Osteoblast (primary cell): ENCODE data around the gene HSCB. TPM values are rescaled to one million over a fixed set of nuclear protein-coding genes. Genes with fewer than 3 reads are reported as not detected.

ENCODE experiments used
- DNase-seq: peaks from one replicate; pipeline ENCODE4 v3.0.0; 2011; ENCODE audit warnings: low spot score, mixed read lengths; ENCODE audit not compliant: insufficient read length; ENCODE audit errors: missing footprints
- H2AFZ ChIP-seq: 2 replicates; pipeline ENCODE4 v1.6.0; 2011; ENCODE audit warnings: mild to moderate bottlenecking, low read length
- H3K27ac ChIP-seq: 2 replicates; pipeline ENCODE4 v1.5.1; 2011; ENCODE audit warnings: mild to moderate bottlenecking, low read depth, low read length, moderate library complexity
- H3K27me3 ChIP-seq: 2 replicates; pipeline ENCODE4 v1.6.0; 2012; ENCODE audit warnings: mild to moderate bottlenecking, control low read depth, inconsistent platforms, low read length, moderate library complexity; ENCODE audit not compliant: insufficient read depth
- H3K36me3 ChIP-seq: 2 replicates; pipeline ENCODE4 v1.5.1; 2011; ENCODE audit warnings: mild to moderate bottlenecking, low read length, control low read depth, moderate library complexity; ENCODE audit not compliant: insufficient read depth
- H3K4me1 ChIP-seq: 2 replicates; pipeline ENCODE4 v1.5.1; 2011; ENCODE audit warnings: mild to moderate bottlenecking, low read length, control low read depth, moderate library complexity; ENCODE audit not compliant: insufficient read depth
- H3K4me2 ChIP-seq: 2 replicates; pipeline ENCODE4 v1.6.0; 2011; ENCODE audit warnings: mild to moderate bottlenecking, low read length; ENCODE audit not compliant: insufficient read depth
- H3K4me3 ChIP-seq: fragments of 200-600 bp; sonication (generic); 3 replicates; pipeline ENCODE4 v1.5.1; 2012; ENCODE audit warnings: mild to moderate bottlenecking, low read length, inconsistent platforms; ENCODE audit not compliant: insufficient read depth
- H3K79me2 ChIP-seq: 2 replicates; pipeline ENCODE4 v1.6.0; 2012; ENCODE audit warnings: mild to moderate bottlenecking, low read length, control low read depth, inconsistent platforms; ENCODE audit not compliant: insufficient read depth
- H3K9me3 ChIP-seq: 2 replicates; pipeline ENCODE4 v1.5.1; 2011; ENCODE audit warnings: low read depth, low read length, control low read depth
- H4K20me1 ChIP-seq: 2 replicates; pipeline ENCODE4 v1.6.0; 2012; ENCODE audit warnings: mild to moderate bottlenecking, low read length, control low read depth; ENCODE audit not compliant: insufficient read depth
- CTCF ChIP-seq: IDR thresholded peaks from 2 replicates; pipeline ENCODE4 v1.5.1; 2011; ENCODE audit warnings: mild to moderate bottlenecking, low read depth, low read length, moderate library complexity; ENCODE audit errors: extremely low read depth
- total RNA-seq: library from RNA; depleted of rRNA; stranded (reverse); fragments of >200 nt; gene quantifications from 2 replicates; pipeline ENCODE4 v1.2.3, GENCODE V29; 2012

Gene HSCB
- total RNA-seq, 1 donor, result 13.0 TPM

GRCh38 chr22:28718044-28718443 is 23.8 kb upstream of the HSCB start:
- Histone ChIP-seq H3K27ac (no peak overlapping the region), H3K27me3 (no peaks in the 10 kb centered on the region), H3K4me3 (no peak overlapping the region), H3K9me3 (no peaks in the 10 kb centered on the region), H3K4me1 (peaks cover 1% of the 10 kb centered on the region), H3K4me2 (no peak overlapping the region), H3K79me2 (no peaks in the 10 kb centered on the region), H3K36me3 (no peaks in the 10 kb centered on the region), H2AFZ (no peak overlapping the region), H4K20me1 (no peaks in the 10 kb centered on the region)
- no peak for TF ChIP-seq CTCF
- DNase-seq, result no peak

DNA sequence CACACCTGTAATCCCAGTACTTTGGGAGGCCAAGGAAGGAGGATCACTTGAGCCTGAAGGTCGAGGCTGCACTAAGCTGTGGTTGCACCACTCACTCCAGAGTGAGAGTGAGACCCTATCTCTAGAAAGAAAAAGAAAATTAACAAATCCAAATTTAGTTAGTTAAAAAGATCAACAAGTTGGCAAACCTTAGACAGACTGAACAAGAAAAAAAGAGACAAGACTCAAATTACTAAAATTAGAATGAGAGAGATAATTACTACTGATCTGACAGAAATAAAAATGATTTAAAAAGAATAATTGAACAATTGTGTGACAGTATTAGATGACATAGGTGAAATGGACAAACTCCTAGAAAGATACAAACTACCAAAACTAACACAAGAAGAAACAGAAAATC is 13.8 kb upstream of the HSCB start:
- H4K20me1 ChIP-seq, result no peaks in the 10 kb centered on the region
- TF ChIP-seq CTCF, result no peak
- H3K9me3 ChIP-seq, result no peaks in the 10 kb centered on the region

GRCh38 chr22:28728621-28729313 is 13.1 kb upstream of the HSCB start:
- Histone ChIP-seq H3K4me3 (no peak overlapping the region), H3K4me2 (peak overlapping the region; percentile 56), H2AFZ (peak overlapping the region; percentile 9), H3K27me3 (no peaks in the 10 kb centered on the region), H3K9me3 (no peaks in the 10 kb centered on the region), H4K20me1 (no peaks in the 10 kb centered on the region), H3K36me3 (peaks cover 11% of the 10 kb centered on the region), H3K79me2 (peaks cover 2% of the 10 kb centered on the region), H3K4me1 (peaks cover 9% of the 10 kb centered on the region), H3K27ac (peak overlapping the region; percentile 59)
- peak; percentile 51 for DNase-seq
- no peak for TF ChIP-seq CTCF

More for the DNA sequence above, 13.8 kb upstream of the HSCB start:
- H3K79me2 ChIP-seq, result peaks cover 2% of the 10 kb centered on the region
- no peak overlapping the region for H2AFZ ChIP-seq
- DNase-seq, result no peak
- H3K4me1 ChIP-seq, result peaks cover 9% of the 10 kb centered on the region
- no peaks in the 10 kb centered on the region for H3K27me3 ChIP-seq
- no peak overlapping the region for H3K4me3 ChIP-seq
- peaks cover 4% of the 10 kb centered on the region for H3K36me3 ChIP-seq
- no peak overlapping the region for H3K4me2 ChIP-seq
- H3K27ac ChIP-seq, result peak overlapping the region; percentile 59

DNA sequence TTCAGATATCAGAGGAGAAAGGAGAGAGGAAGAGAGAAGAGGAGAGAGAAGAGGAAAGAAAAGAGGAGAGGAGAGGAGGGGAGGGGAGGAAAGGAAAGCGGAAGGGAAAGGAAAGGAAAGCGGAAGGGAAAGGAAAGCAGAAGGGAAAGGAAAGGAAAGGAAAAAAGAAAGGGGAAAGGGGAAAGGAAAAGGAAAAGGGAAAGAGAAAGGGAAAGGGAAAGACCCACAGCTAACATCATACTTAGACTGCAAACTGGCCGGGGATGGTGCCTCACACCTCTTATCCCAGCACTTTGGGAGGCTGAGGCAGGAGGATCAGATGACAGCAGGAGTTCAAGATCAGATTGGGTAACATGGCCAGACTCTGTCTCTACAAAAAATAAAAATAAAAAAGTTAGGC is 11.7 kb upstream of the HSCB start:
- H4K20me1 ChIP-seq, result no peaks in the 10 kb centered on the region
- no peak overlapping the region for H3K4me2 ChIP-seq

More for the DNA sequence above, 11.7 kb upstream of the HSCB start:
- peaks cover 9% of the 10 kb centered on the region for H3K4me1 ChIP-seq
- H3K79me2 ChIP-seq, result peaks cover 2% of the 10 kb centered on the region
- DNase-seq, result no peak
- peaks cover 20% of the 10 kb centered on the region for H3K36me3 ChIP-seq
- H3K27ac ChIP-seq, result no peak overlapping the region
- no peaks in the 10 kb centered on the region for H3K9me3 ChIP-seq
- no peak for TF ChIP-seq CTCF
- no peaks in the 10 kb centered on the region for H3K27me3 ChIP-seq
- no peak overlapping the region for H3K4me3 ChIP-seq
- peak overlapping the region; percentile 56 for H2AFZ ChIP-seq
